Loucy (cell line): ENCODE measurements around the gene RPS16.

Source experiments
- CTCF ChIP-seq: fragments of 200-600 bp; sonication (generic); conservative IDR thresholded peaks from 2 replicates; pipeline ENCODE4 v1.5.1; 2014; ENCODE audit warnings: mild to moderate bottlenecking, antibody characterized with exemption, low read length
- EZH2phosphoT487 ChIP-seq: fragments of 200-600 bp; IDR thresholded peaks from 2 replicates; pipeline ENCODE4 v1.6.1; 2018; ENCODE audit warnings: antibody characterized with exemption, mild to moderate bottlenecking, moderate library complexity, borderline replicate concordance

GRCh38 chr19:39402346-39403300, 33.1 kb downstream of the RPS16 start:
- TF ChIP-seq CTCF (no peak), EZH2phosphoT487 (no peak)
